Measurements from ENCODE around the gene ADAM15.

Gene ADAM15

GRCh38 chr1:155026154-155026553, 25.0 kb upstream of the ADAM15 start:
- H3K4me3 ChIP-seq (replicated peaks; ENCODE audit: low read depth, low read length): no peak overlapping the region
- no peak for DNase-seq (ENCODE audit: low read depth)
- TF ChIP-seq CTCF (IDR thresholded peaks at IDR 0.05; ENCODE audit: low read length, missing control alignments): no peak

GRCh38 chr1:155026588-155026987, 24.5 kb upstream of the ADAM15 start:
- no peak overlapping the region for H3K4me3 ChIP-seq (replicated peaks; ENCODE audit: low read depth, low read length)
- no peak for TF ChIP-seq CTCF (IDR thresholded peaks at IDR 0.05; ENCODE audit: low read length, missing control alignments)
- no peak for DNase-seq (ENCODE audit: low read depth)

- TF ChIP-seq CTCF (IDR thresholded peaks at IDR 0.05; ENCODE audit: low read length, missing control alignments): no peak
- DNase-seq (ENCODE audit: low read depth): no peak
- H3K4me3 ChIP-seq (replicated peaks; ENCODE audit: low read depth, low read length): no peak overlapping the region
Observed at GRCh38 chr1:155029513-155030242, 21.4 kb upstream of the ADAM15 start.

GRCh38 chr1:155030243-155030795, 20.8 kb upstream of the ADAM15 start:
- no peak overlapping the region for H3K4me3 ChIP-seq (replicated peaks; ENCODE audit: low read depth, low read length)
- no peak for DNase-seq (ENCODE audit: low read depth)
- no peak for TF ChIP-seq CTCF (IDR thresholded peaks at IDR 0.05; ENCODE audit: low read length, missing control alignments)

GRCh38 chr1:155030899-155031298, 20.2 kb upstream of the ADAM15 start:
- no peak for TF ChIP-seq CTCF (IDR thresholded peaks at IDR 0.05; ENCODE audit: low read length, missing control alignments)
- no peak for DNase-seq (ENCODE audit: low read depth)
- no peak overlapping the region for H3K4me3 ChIP-seq (replicated peaks; ENCODE audit: low read depth, low read length)

GRCh38 chr1:155032886-155033285, 18.2 kb upstream of the ADAM15 start:
- no peak for DNase-seq (ENCODE audit: low read depth)
- H3K4me3 ChIP-seq (replicated peaks; ENCODE audit: low read depth, low read length): no peak overlapping the region
- no peak for TF ChIP-seq CTCF (IDR thresholded peaks at IDR 0.05; ENCODE audit: low read length, missing control alignments)

GRCh38 chr1:155033524-155033923, 17.6 kb upstream of the ADAM15 start, which contains the start of the genes DCST1 and DCST2:
Gene DCST1, plus strand, starts transcription at chr1:155033824. Its CDS starts 213 bp downstream, at chr1:155034037.
Gene DCST2, minus strand, starts transcription at chr1:155033781. Its CDS starts 80 bp downstream, at chr1:155033701.
- no peak within 1 kb of the TSS for H3K4me3 ChIP-seq (replicated peaks; ENCODE audit: low read depth, low read length)
- TF ChIP-seq CTCF (IDR thresholded peaks at IDR 0.05; ENCODE audit: low read length, missing control alignments): no peak
- no peak for DNase-seq (ENCODE audit: low read depth)

All from fibroblast of pulmonary artery (primary cell).